ENCODE measurements around the gene GALNT12.

DNA sequence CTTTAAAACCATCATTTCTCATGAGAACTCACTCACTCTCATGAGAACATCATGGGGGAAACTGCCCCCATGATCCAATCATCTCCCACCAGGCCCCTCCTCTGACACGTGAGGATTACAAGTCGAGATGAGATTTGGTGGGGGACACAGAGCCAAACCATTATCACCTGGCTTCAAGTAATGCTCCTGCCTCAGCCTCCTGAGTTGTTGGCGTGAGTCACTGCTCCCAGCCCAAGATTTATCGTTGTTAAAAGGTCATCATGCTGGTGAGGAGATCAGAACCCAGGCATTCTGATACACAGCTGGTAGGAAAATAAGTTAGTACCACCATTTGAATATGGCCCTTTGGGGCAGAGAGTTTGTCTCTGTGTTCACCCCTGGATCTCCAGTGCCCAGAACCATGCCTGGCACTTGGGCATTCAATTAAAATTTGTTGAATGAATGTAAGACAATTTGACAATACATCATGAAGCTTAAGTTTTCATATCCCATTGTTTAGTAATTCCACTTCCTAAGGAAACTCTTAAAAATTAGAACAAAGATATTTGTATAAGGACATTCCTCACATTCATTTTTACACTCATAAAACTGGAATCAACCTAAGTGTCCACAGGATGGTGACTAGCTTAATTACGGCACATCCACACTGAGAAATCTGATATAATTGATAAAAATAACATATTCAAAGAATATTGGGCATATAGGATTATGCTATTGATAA lies 78.3 kb downstream of the GALNT12 start:
- no peak for TF ChIP-seq ZNF274 (IDR thresholded peaks at IDR 0.05; ENCODE audit: low read depth, low read length)
- no peak for TF ChIP-seq RAD21 (IDR thresholded peaks at IDR 0.05; ENCODE audit: low read depth)
- TF ChIP-seq, protein P1, sequence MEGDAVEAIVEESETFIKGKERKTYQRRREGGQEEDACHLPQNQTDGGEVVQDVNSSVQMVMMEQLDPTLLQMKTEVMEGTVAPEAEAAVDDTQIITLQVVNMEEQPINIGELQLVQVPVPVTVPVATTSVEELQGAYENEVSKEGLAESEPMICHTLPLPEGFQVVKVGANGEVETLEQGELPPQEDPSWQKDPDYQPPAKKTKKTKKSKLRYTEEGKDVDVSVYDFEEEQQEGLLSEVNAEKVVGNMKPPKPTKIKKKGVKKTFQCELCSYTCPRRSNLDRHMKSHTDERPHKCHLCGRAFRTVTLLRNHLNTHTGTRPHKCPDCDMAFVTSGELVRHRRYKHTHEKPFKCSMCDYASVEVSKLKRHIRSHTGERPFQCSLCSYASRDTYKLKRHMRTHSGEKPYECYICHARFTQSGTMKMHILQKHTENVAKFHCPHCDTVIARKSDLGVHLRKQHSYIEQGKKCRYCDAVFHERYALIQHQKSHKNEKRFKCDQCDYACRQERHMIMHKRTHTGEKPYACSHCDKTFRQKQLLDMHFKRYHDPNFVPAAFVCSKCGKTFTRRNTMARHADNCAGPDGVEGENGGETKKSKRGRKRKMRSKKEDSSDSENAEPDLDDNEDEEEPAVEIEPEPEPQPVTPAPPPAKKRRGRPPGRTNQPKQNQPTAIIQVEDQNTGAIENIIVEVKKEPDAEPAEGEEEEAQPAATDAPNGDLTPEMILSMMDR (IDR thresholded peaks at IDR 0.05 in 2 of 3, conservative IDR thresholded peaks at IDR 0.05 in 1 of 3; ENCODE audit: borderline replicate concordance in 1 of 3, insufficient read depth in 1 of 3, low read depth in 2 of 3, low read length in 2 of 3) = no peak
- TF ChIP-seq YY1 (IDR thresholded peaks at IDR 0.05; ENCODE audit: extremely low read depth, insufficient replicate concordance, low read depth, low read length) = no peak
- TF ChIP-seq POLR2A (IDR thresholded peaks at IDR 0.05; ENCODE audit: borderline replicate concordance, extremely low read depth, insufficient read depth, insufficient read length) = no peak
- TF ChIP-seq JUND (IDR thresholded peaks at IDR 0.05) = no peak
- no peak for TF ChIP-seq SIN3A (IDR thresholded peaks at IDR 0.05; ENCODE audit: low read depth)
